KOPT-K1 (cell line): ENCODE data around the gene CHD5.

Experiments used
- H3K27ac ChIP-seq: fragments of 200-600 bp; sonication (generic); 2 replicates; pipeline ENCODE4 v1.5.1; 2016; ENCODE audit warnings: antibody characterized with exemption, mild to moderate bottlenecking, low read depth, low read length; ENCODE audit not compliant: poor library complexity, severe bottlenecking
- H3K36me3 ChIP-seq: fragments of 200-600 bp; sonication (generic); 2 replicates; pipeline ENCODE4 v1.5.1; 2017; ENCODE audit warnings: antibody characterized with exemption, mild to moderate bottlenecking, low read length, moderate library complexity; ENCODE audit not compliant: insufficient read depth
- H3K9me3 ChIP-seq: fragments of 200-600 bp; sonication (generic); 2 replicates; pipeline ENCODE4 v1.5.1; 2017; ENCODE audit warnings: antibody characterized with exemption, low read length, mild to moderate bottlenecking; ENCODE audit not compliant: insufficient read depth, poor library complexity, severe bottlenecking

The CHD5 gene

GRCh38 chr1:6158181-6158580 is 21.9 kb downstream of the CHD5 start:
- Histone ChIP-seq H3K27ac (no peak overlapping the region), H3K36me3 (no peaks in the 10 kb centered on the region), H3K9me3 (no peaks in the 10 kb centered on the region)

GRCh38 chr1:6157528-6158174 is 22.5 kb downstream of the CHD5 start:
- H3K27ac ChIP-seq: no peak overlapping the region
- H3K9me3 ChIP-seq: no peaks in the 10 kb centered on the region
- no peaks in the 10 kb centered on the region for H3K36me3 ChIP-seq

GRCh38 chr1:6157132-6157527 is 23.0 kb downstream of the CHD5 start:
- H3K9me3 ChIP-seq: no peaks in the 10 kb centered on the region
- H3K27ac ChIP-seq: no peak overlapping the region
- no peaks in the 10 kb centered on the region for H3K36me3 ChIP-seq

- no peaks in the 10 kb centered on the region for H3K9me3 ChIP-seq
- no peaks in the 10 kb centered on the region for H3K36me3 ChIP-seq
- no peak overlapping the region for H3K27ac ChIP-seq
Measured at GRCh38 chr1:6154525-6155319, 25.4 kb downstream of the CHD5 start.

- H3K9me3 ChIP-seq: no peaks in the 10 kb centered on the region
- no peaks in the 10 kb centered on the region for H3K36me3 ChIP-seq
Measured at GRCh38 chr1:6152882-6153281, 27.2 kb downstream of the CHD5 start.

GRCh38 chr1:6152181-6152580 is 27.9 kb downstream of the CHD5 start:
- no peaks in the 10 kb centered on the region for H3K36me3 ChIP-seq
- no peaks in the 10 kb centered on the region for H3K9me3 ChIP-seq
- no peak overlapping the region for H3K27ac ChIP-seq

More at GRCh38 chr1:6152882-6153281, 27.2 kb downstream of the CHD5 start:
- no peak overlapping the region for H3K27ac ChIP-seq

- Histone ChIP-seq H3K27ac (no peak overlapping the region), H3K36me3 (no peaks in the 10 kb centered on the region), H3K9me3 (no peaks in the 10 kb centered on the region)
Measured at GRCh38 chr1:6151291-6151822, 28.8 kb downstream of the CHD5 start.

GRCh38 chr1:6150006-6150938 is 29.8 kb downstream of the CHD5 start:
- Histone ChIP-seq H3K36me3 (no peaks in the 10 kb centered on the region), H3K27ac (no peak overlapping the region), H3K9me3 (no peaks in the 10 kb centered on the region)

GRCh38 chr1:6149597-6149996 is 30.5 kb downstream of the CHD5 start:
- no peaks in the 10 kb centered on the region for H3K36me3 ChIP-seq
- H3K27ac ChIP-seq: no peak overlapping the region
- H3K9me3 ChIP-seq: no peaks in the 10 kb centered on the region

- Histone ChIP-seq H3K36me3 (no peaks in the 10 kb centered on the region), H3K27ac (no peak overlapping the region), H3K9me3 (no peaks in the 10 kb centered on the region)
Measured at GRCh38 chr1:6148497-6149241, 31.5 kb downstream of the CHD5 start.

GRCh38 chr1:6145864-6146410 is 34.2 kb downstream of the CHD5 start:
- H3K36me3 ChIP-seq: no peaks in the 10 kb centered on the region
- no peak overlapping the region for H3K27ac ChIP-seq
- H3K9me3 ChIP-seq: no peaks in the 10 kb centered on the region

- Histone ChIP-seq H3K27ac (no peak overlapping the region), H3K9me3 (no peaks in the 10 kb centered on the region), H3K36me3 (no peaks in the 10 kb centered on the region)
Measured at GRCh38 chr1:6145396-6145750, 34.7 kb downstream of the CHD5 start.

- Histone ChIP-seq H3K36me3 (no peaks in the 10 kb centered on the region), H3K9me3 (no peaks in the 10 kb centered on the region), H3K27ac (no peak overlapping the region)
Measured at GRCh38 chr1:6144647-6145395, 35.3 kb downstream of the CHD5 start.

GRCh38 chr1:6144175-6144574 is 35.9 kb downstream of the CHD5 start:
- Histone ChIP-seq H3K36me3 (no peaks in the 10 kb centered on the region), H3K27ac (no peak overlapping the region), H3K9me3 (no peaks in the 10 kb centered on the region)
